CD4-positive, alpha-beta T cell (primary cell): ENCODE data around the gene LRRK1. TPM values are rescaled to one million over a fixed set of nuclear protein-coding genes. Genes with fewer than 3 reads are reported as not detected.

Source experiments
- ATAC-seq: fragments of 200-7000 bp; cut with Tn5 transposase; one replicate; pipeline ENCODE4 v1.10.0; 2022; ENCODE audit warnings: mild to moderate bottlenecking; ENCODE audit not compliant: poor library complexity
- CTCF ChIA-PET: fragments of 350-600 bp; sonication (Branson Sonifier 250); formaldehyde crosslinking; loops from one replicate; lab custom pipeline; 2021; ENCODE audit warnings: antibody characterized with exemption, inconsistent platforms; lab: Charles Lee
- POLR2A ChIA-PET: fragments of 350-600 bp; sonication (Branson Sonifier 250); formaldehyde crosslinking; loops from one replicate; lab custom pipeline; 2021; ENCODE audit warnings: antibody characterized with exemption, inconsistent platforms; lab: Charles Lee
- DNase-seq, 14 experiments: peaks; one replicate each; pipeline ENCODE4 v3.0.0-alpha.2; 2013 to 2020; ENCODE audit warnings: mixed read lengths in 2 of 14
- H3K27ac ChIP-seq, 2 donors: one replicate each; pipeline versions ENCODE4 v1.5.1 to v1.7.0; 2013; ENCODE audit warnings: low read length in 2 of 2, low read depth in 1 of 2, mild to moderate bottlenecking in 1 of 2
- H3K27me3 ChIP-seq, 2 experiments: 1 replicate in 1 of 2; 2 replicates in 1 of 2; pipeline versions ENCODE4 v1.6.1 to v1.7.0; 2013; ENCODE audit warnings: low read length in 2 of 2, control low read depth in 1 of 2, mild to moderate bottlenecking in 1 of 2, moderate library complexity in 1 of 2; ENCODE audit not compliant: insufficient read depth in 2 of 2, control insufficient read depth in 1 of 2
- H3K36me3 ChIP-seq: one replicate; pipeline ENCODE4 v1.6.1; 2013; ENCODE audit warnings: low read length, control low read depth; ENCODE audit not compliant: insufficient read depth
- H3K4me1 ChIP-seq: one replicate; pipeline ENCODE4 v1.6.1; 2013; ENCODE audit warnings: low read length, control low read depth; ENCODE audit not compliant: insufficient read depth
- H3K4me3 ChIP-seq: one replicate; pipeline ENCODE4 v1.5.1; 2013; ENCODE audit warnings: mild to moderate bottlenecking, low read length, moderate library complexity
- H3K9me3 ChIP-seq, 2 experiments: 1 replicate in 1 of 2; 2 replicates in 1 of 2; pipeline versions ENCODE4 v1.6.1 to v1.7.0; 2013; ENCODE audit warnings: low read length in 2 of 2, mild to moderate bottlenecking in 2 of 2, control low read depth in 1 of 2, moderate library complexity in 1 of 2; ENCODE audit not compliant: control insufficient read depth in 1 of 2, insufficient read depth in 1 of 2
- H3K27ac Mint-ChIP-seq: one replicate; pipeline ENCODE4 v1.8.0; 2020; ENCODE audit warnings: mixed read lengths
- H3K27me3 Mint-ChIP-seq: one replicate; pipeline ENCODE4 v1.8.0; 2021; ENCODE audit warnings: mixed read lengths
- H3K36me3 Mint-ChIP-seq: one replicate; pipeline ENCODE4 v1.8.0; 2021; ENCODE audit warnings: low read depth, mixed read lengths
- H3K4me1 Mint-ChIP-seq: one replicate; pipeline ENCODE4 v1.8.0; 2021; ENCODE audit warnings: low read depth, mixed read lengths
- H3K4me3 Mint-ChIP-seq: one replicate; pipeline ENCODE4 v1.8.0; 2020; ENCODE audit warnings: mild to moderate bottlenecking, mixed read lengths
- H3K9me3 Mint-ChIP-seq: one replicate; pipeline ENCODE4 v1.8.0; 2020; ENCODE audit warnings: mixed read lengths
- CTCF ChIP-seq: fragments of 200-600 bp; IDR thresholded peaks from one replicate; pipeline ENCODE4 v1.8.0; 2022; ENCODE audit warnings: antibody characterized with exemption, mild to moderate bottlenecking
- intact Hi-C, 2 experiments: fragments of 100-400 bp; cut with DNase I in 1 of 2; cut with micrococcal nuclease in 1 of 2; formaldehyde crosslinking; loops; one replicate each; pipeline versions ENCODE4 v1.15.1 to v1.9.0; 2023 to 2025; cut with DNase I, micrococcal nuclease
- total RNA-seq, 174 experiments: library from RNA in 2 of 174; stranded (reverse) in 2 of 174; gene quantifications; one replicate each; pipeline ENCODE4 v1.2.3 and lab custom pipeline; 2021 to 2026

Gene LRRK1
- total RNA-seq, 2 experiments from 2014 or later = 0.60 to 0.73 TPM

- Mint-ChIP-seq H3K36me3 (no peaks in the 10 kb centered on the region), H3K27me3 (no peaks in the 10 kb centered on the region), H3K4me3 (no peak overlapping the region), H3K4me1 (no peaks in the 10 kb centered on the region), H3K27ac (no peak overlapping the region), H3K9me3 (no peaks in the 10 kb centered on the region)
- Histone ChIP-seq H3K4me1 (no peaks in the 10 kb centered on the region), H3K36me3 (no peaks in the 10 kb centered on the region), H3K27ac (no peak overlapping the region), H3K9me3 (peaks cover 0 to 4% of the 10 kb centered on the region in 2 experiments), H3K4me3 (no peak overlapping the region), H3K27me3 (peaks cover 0 to 2% of the 10 kb centered on the region in 2 experiments)
- intact Hi-C loops = no loop called here
- ChIA-PET CTCF (no interaction called here), POLR2A (no interaction called here)
- ATAC-seq (no peak), DNase-seq (peak in 3 of 14 experiments; percentile 35 to 63 (median 49))
- no peak for TF ChIP-seq CTCF
Measured at GRCh38 chr15:100940767-100941379, 21.7 kb downstream of the LRRK1 start.

DNA sequence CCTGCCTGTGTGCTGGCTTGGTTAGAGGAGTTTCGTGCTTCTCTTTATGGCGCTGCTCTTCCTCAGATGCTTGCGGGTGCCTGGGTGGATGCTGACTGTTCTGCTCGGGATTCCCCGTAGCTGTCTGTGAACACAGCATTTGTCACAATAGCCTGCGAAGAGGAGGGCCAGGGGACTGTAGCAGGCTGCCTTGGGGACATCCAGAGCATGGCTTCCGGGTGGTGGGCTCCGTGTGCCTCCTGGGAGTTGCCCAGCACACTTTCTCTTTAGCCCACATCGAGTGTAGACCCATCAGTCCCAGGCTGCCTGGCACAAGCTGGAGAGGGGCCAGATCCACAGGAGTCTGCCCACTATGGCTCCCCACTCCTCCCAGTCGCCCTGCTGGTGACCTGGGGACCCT, 22.4 kb downstream of the LRRK1 start:
- H3K27ac ChIP-seq = no peak overlapping the region
- H3K27ac Mint-ChIP-seq = no peak overlapping the region
- H3K36me3 ChIP-seq = no peaks in the 10 kb centered on the region
- no peaks in the 10 kb centered on the region for H3K36me3 Mint-ChIP-seq
- H3K4me1 ChIP-seq = no peaks in the 10 kb centered on the region
- no peak overlapping the region for H3K4me3 Mint-ChIP-seq
- peaks cover 0 to 4% of the 10 kb centered on the region in 2 experiments for H3K9me3 ChIP-seq
- no peak overlapping the region for H3K4me3 ChIP-seq
- H3K4me1 Mint-ChIP-seq = no peaks in the 10 kb centered on the region
- peaks cover 0 to 2% of the 10 kb centered on the region in 2 experiments for H3K27me3 ChIP-seq
- DNase-seq (peak in 2 of 14 experiments; percentile 44 to 56), ATAC-seq (no peak)
- no peak for TF ChIP-seq CTCF
- ChIA-PET POLR2A (no interaction called here), CTCF (no interaction called here)
- H3K27me3 Mint-ChIP-seq = peaks cover 4% of the 10 kb centered on the region
- intact Hi-C loops = no loop called here
- no peaks in the 10 kb centered on the region for H3K9me3 Mint-ChIP-seq

DNA sequence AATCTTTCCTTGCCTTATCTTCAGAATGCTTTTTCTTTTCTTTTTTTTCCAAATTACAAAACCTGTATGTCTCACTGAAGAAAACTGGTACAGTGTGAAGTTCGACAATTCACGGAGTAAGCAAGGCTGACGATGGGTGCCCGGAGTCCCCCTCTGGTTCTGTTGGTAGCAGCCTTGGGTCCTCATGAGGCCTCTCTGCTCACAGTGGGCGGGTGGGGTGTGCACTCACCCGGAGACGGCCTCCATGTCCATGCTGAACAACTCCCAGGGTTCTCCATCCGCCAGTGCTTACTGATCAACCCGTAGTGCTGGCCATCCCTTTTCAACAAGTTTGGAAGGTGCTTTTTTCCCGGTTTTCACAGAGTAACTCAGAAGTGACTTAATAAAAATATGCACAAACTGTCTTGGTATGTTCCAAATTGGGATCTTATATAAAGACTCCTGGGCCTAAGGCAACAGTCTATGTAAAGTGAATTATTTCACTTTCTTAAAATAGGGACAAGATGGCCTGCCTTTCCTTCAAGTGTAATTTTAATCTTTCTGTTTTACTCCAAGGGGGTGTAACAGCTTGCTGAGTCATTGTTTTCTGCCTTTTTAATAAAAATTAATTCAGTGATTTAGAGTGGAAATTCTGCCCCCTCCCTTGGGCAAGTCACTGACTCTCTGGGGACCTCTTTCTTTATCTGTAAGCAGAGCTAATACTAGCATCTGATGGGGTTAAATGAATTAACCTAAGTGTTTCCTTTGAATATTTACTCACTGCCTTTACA, 23.7 kb downstream of the LRRK1 start:
- Mint-ChIP-seq H3K27ac (no peak overlapping the region), H3K36me3 (no peaks in the 10 kb centered on the region), H3K9me3 (no peaks in the 10 kb centered on the region), H3K4me1 (no peaks in the 10 kb centered on the region), H3K4me3 (no peak overlapping the region), H3K27me3 (peaks cover 11% of the 10 kb centered on the region)
- Histone ChIP-seq H3K9me3 (peaks cover 0 to 4% of the 10 kb centered on the region in 2 experiments), H3K4me3 (no peak overlapping the region), H3K27ac (no peak overlapping the region), H3K36me3 (no peaks in the 10 kb centered on the region), H3K4me1 (no peaks in the 10 kb centered on the region), H3K27me3 (peaks cover 2 to 5% of the 10 kb centered on the region in 2 experiments)
- TF ChIP-seq CTCF = no peak
- intact Hi-C loops = no loop called here
- ATAC-seq (no peak), DNase-seq (no peak)
- ChIA-PET CTCF (no interaction called here), POLR2A (no interaction called here)
